MM.1S (cell line): ENCODE measurements around the gene NRSN1.
"Not testable (repeated sequence)": the region's sequence is repeated elsewhere in the genome, so short reads cannot be mapped to it uniquely, and the experiment has no call there.

ENCODE experiments used
- DNase-seq: peaks from one replicate; pipeline ENCODE4 v3.0.0-alpha.2; 2015
- H2AFZ ChIP-seq: fragments of 300-600 bp; sonication (generic); 2 replicates; pipeline ENCODE4 v1.6.0; 2016; ENCODE audit warnings: antibody characterized with exemption, low read length
- H3F3A ChIP-seq: fragments of 300-600 bp; sonication (generic); 2 replicates; pipeline ENCODE4 v1.6.1; 2016; ENCODE audit warnings: mild to moderate bottlenecking, antibody characterized with exemption, low read length, moderate library complexity, mixed read lengths; ENCODE audit not compliant: insufficient read depth
- H3K27ac ChIP-seq: fragments of 300-600 bp; sonication (generic); 2 replicates; pipeline ENCODE4 v1.5.1; 2016; ENCODE audit warnings: mild to moderate bottlenecking, low read length
- H3K27me3 ChIP-seq: fragments of 300-600 bp; sonication (generic); replicated peaks from 2 replicates; pipeline ENCODE4 v1.6.0; 2016; ENCODE audit warnings: low read length; ENCODE audit not compliant: insufficient read depth
- H3K36me3 ChIP-seq: fragments of 300-600 bp; sonication (generic); replicated peaks from 2 replicates; pipeline ENCODE4 v1.6.1; 2016; ENCODE audit warnings: mild to moderate bottlenecking, low read length, mixed read lengths; ENCODE audit not compliant: insufficient read depth
- H3K4me1 ChIP-seq: fragments of 300-600 bp; sonication (generic); 2 replicates; pipeline ENCODE4 v1.6.1; 2016; ENCODE audit warnings: low read length, mixed read lengths
- H3K4me2 ChIP-seq: fragments of 300-600 bp; sonication (generic); 2 replicates; pipeline ENCODE4 v1.6.0; 2016; ENCODE audit warnings: low read depth, low read length
- H3K4me3 ChIP-seq: fragments of 300-600 bp; sonication (generic); 2 replicates; pipeline ENCODE4 v1.5.1; 2016; ENCODE audit warnings: low read length, mixed read lengths
- H3K79me2 ChIP-seq: fragments of 300-600 bp; sonication (generic); 2 replicates; pipeline ENCODE4 v1.6.1; 2016; ENCODE audit warnings: mixed run types, low read length, mixed read lengths
- H3K9ac ChIP-seq: fragments of 300-600 bp; sonication (generic); 2 replicates; pipeline ENCODE4 v1.6.1; 2016; ENCODE audit warnings: low read length, mixed read lengths
- H3K9me2 ChIP-seq: fragments of 300-600 bp; sonication (generic); replicated peaks from 2 replicates; pipeline ENCODE4 v1.6.1; 2016; ENCODE audit warnings: mild to moderate bottlenecking, low read length, mixed read lengths; ENCODE audit not compliant: insufficient read depth
- H3K9me3 ChIP-seq: fragments of 300-600 bp; sonication (generic); replicated peaks from 2 replicates; pipeline ENCODE4 v1.6.1; 2016; ENCODE audit warnings: mild to moderate bottlenecking, low read length, mixed read lengths; ENCODE audit not compliant: insufficient read depth
- H4K20me1 ChIP-seq: fragments of 300-600 bp; sonication (generic); 2 replicates; pipeline ENCODE4 v1.6.1; 2016; ENCODE audit warnings: mild to moderate bottlenecking, low read length, moderate library complexity, mixed read lengths; ENCODE audit not compliant: insufficient read depth
- EZH2 ChIP-seq: fragments of 300-600 bp; sonication (generic); optimal IDR thresholded peaks from 2 replicates; pipeline ENCODE3; 2017; ENCODE audit warnings: low read depth, mild to moderate bottlenecking, antibody characterized with exemption, low read length, mixed read lengths
- EZH2phosphoT487 ChIP-seq: fragments of 300-600 bp; sonication (generic); IDR thresholded peaks from 2 replicates; pipeline ENCODE4 v1.6.1; 2018; ENCODE audit warnings: antibody characterized with exemption, low read length
- TF ChIP-seq, protein P1 (sequence below): fragments of 300-600 bp; sonication (generic); IDR thresholded peaks from 2 replicates; pipeline ENCODE4 v1.5.1; 2016; ENCODE audit warnings: antibody characterized with exemption, low read length, mixed read lengths

The NRSN1 gene

DNA sequence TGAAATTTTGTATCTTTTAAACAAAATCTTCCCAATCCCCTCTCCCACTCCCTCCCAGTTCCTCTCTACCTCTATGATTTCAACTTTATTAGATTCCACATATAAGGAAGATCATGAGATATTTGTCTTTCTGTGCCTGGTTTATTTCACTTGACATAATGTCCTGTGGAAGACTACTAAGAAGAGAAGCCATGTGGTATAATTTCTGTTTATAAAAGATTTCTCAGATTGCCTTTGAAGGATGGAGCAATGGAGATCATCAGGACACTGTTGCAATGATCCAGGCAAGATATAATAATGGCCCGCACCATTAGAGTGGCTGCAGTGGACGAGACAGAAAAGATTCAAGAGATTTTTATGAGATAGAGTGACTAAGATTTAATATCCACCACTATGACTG lies 13.1 kb downstream of the NRSN1 start:
- H4K20me1 ChIP-seq, result no peaks in the 10 kb centered on the region
- no peaks in the 10 kb centered on the region for H3K9me3 ChIP-seq
- H3F3A ChIP-seq, result no peaks in the 10 kb centered on the region
- TF ChIP-seq EZH2 (no peak), EZH2phosphoT487 (no peak)
- TF ChIP-seq, protein P1, sequence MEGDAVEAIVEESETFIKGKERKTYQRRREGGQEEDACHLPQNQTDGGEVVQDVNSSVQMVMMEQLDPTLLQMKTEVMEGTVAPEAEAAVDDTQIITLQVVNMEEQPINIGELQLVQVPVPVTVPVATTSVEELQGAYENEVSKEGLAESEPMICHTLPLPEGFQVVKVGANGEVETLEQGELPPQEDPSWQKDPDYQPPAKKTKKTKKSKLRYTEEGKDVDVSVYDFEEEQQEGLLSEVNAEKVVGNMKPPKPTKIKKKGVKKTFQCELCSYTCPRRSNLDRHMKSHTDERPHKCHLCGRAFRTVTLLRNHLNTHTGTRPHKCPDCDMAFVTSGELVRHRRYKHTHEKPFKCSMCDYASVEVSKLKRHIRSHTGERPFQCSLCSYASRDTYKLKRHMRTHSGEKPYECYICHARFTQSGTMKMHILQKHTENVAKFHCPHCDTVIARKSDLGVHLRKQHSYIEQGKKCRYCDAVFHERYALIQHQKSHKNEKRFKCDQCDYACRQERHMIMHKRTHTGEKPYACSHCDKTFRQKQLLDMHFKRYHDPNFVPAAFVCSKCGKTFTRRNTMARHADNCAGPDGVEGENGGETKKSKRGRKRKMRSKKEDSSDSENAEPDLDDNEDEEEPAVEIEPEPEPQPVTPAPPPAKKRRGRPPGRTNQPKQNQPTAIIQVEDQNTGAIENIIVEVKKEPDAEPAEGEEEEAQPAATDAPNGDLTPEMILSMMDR, result no peak
- no peaks in the 10 kb centered on the region for H3K36me3 ChIP-seq
- no peaks in the 10 kb centered on the region for H3K79me2 ChIP-seq
- no peak for DNase-seq
- no peak overlapping the region for H3K4me3 ChIP-seq
- no peaks in the 10 kb centered on the region for H3K9me2 ChIP-seq
- H3K9ac ChIP-seq, result no peak overlapping the region
- H3K27me3 ChIP-seq, result no peaks in the 10 kb centered on the region
- H3K4me1 ChIP-seq, result no peaks in the 10 kb centered on the region
- H3K27ac ChIP-seq, result no peak overlapping the region
- no peak overlapping the region for H2AFZ ChIP-seq
- H3K4me2 ChIP-seq, result no peak overlapping the region

- TF ChIP-seq EZH2 (no peak), EZH2phosphoT487 (no peak)
- TF ChIP-seq, protein P1, result no peak
- H3K4me1 ChIP-seq, result no peaks in the 10 kb centered on the region
- H3K27me3 ChIP-seq, result no peaks in the 10 kb centered on the region
- no peak overlapping the region for H3K4me3 ChIP-seq
- no peaks in the 10 kb centered on the region for H3K9me2 ChIP-seq
- no peak overlapping the region for H2AFZ ChIP-seq
- no peaks in the 10 kb centered on the region for H4K20me1 ChIP-seq
- DNase-seq, result no peak
- no peak overlapping the region for H3K4me2 ChIP-seq
- H3K79me2 ChIP-seq, result no peaks in the 10 kb centered on the region
- no peaks in the 10 kb centered on the region for H3F3A ChIP-seq
- no peaks in the 10 kb centered on the region for H3K9me3 ChIP-seq
- no peak overlapping the region for H3K9ac ChIP-seq
- H3K27ac ChIP-seq, result no peak overlapping the region
- no peaks in the 10 kb centered on the region for H3K36me3 ChIP-seq
Measured at GRCh38 chr6:24139639-24140038, 13.6 kb downstream of the NRSN1 start.

DNA sequence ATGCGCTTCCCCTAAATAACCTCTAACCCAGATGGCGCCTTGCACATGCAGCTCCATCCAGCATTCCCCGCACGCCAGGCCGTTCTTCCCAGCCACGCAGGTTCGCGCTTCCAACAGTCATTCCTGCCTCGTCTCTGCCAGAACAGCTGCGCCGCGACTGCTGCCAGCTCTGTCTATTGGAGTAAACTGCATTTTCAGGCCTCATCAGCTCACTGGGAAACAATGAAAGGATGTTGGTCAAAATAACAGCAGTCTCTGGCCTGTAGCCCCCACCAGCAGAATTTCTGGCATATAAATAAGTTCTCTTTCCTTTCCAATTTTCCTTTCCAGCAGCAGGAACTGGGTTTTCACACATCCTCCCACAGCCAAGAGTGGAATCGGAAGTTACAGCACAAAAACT lies 14.6 kb downstream of the NRSN1 start:
- H3F3A ChIP-seq, result no peaks in the 10 kb centered on the region
- no peak overlapping the region for H3K9ac ChIP-seq
- no peaks in the 10 kb centered on the region for H3K36me3 ChIP-seq
- no peak overlapping the region for H3K4me3 ChIP-seq
- no peaks in the 10 kb centered on the region for H3K9me2 ChIP-seq
- H3K4me2 ChIP-seq, result no peak overlapping the region
- H3K27me3 ChIP-seq, result no peaks in the 10 kb centered on the region
- H3K79me2 ChIP-seq, result no peaks in the 10 kb centered on the region
- no peaks in the 10 kb centered on the region for H4K20me1 ChIP-seq
- no peak overlapping the region for H3K27ac ChIP-seq
- no peak overlapping the region for H2AFZ ChIP-seq
- TF ChIP-seq, protein P1, result no peak
- TF ChIP-seq EZH2 (no peak), EZH2phosphoT487 (no peak)
- no peaks in the 10 kb centered on the region for H3K4me1 ChIP-seq
- H3K9me3 ChIP-seq, result no peaks in the 10 kb centered on the region
- no peak for DNase-seq

DNA sequence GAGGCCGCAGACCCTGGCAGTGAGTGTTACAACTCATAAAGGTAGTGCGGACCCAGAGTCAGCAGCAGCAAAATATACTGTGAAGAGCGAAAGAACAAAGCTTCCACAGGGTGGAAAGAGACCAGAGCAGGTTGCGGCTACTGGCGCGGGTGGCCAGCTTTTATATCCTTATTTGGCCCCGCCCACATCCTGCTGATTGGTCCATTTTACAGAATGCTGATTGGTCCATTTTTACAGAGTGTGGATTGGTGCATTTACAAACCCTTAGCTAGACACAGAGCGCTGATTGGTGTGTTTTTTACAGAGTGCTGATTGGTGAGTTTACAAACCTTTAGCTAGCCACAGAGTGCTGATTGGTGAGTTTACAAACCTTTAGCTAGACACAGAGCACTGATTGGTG lies 16.7 kb downstream of the NRSN1 start:
- not testable (repeated sequence) for DNase-seq, H3K79me2 ChIP-seq

More for the DNA sequence above, 16.7 kb downstream of the NRSN1 start:
- not testable (repeated sequence) for H3F3A ChIP-seq, H3K27ac ChIP-seq, H4K20me1 ChIP-seq, H3K9ac ChIP-seq, H3K27me3 ChIP-seq, H3K9me2 ChIP-seq, H3K4me3 ChIP-seq, H3K36me3 ChIP-seq, H3K4me1 ChIP-seq, H3K4me2 ChIP-seq, H3K9me3 ChIP-seq, H2AFZ ChIP-seq
